Breast epithelium (tissue), 3 donors: ENCODE measurements around the gene CBL.

Experiments used
- CTCF ChIP-seq, 3 donors: fragments of 450-650 bp; IDR thresholded peaks; one replicate each; pipeline ENCODE4 v1.5.1; 2016 to 2017; ENCODE audit warnings: antibody characterized with exemption in 3 of 3, mild to moderate bottlenecking in 3 of 3, moderate library complexity in 3 of 3
- POLR2AphosphoS5 ChIP-seq, 3 donors: sonication (generic); formaldehyde crosslinking; IDR thresholded peaks; one replicate each; pipeline ENCODE4 v1.6.1; 2017; ENCODE audit warnings: antibody characterized with exemption in 3 of 3

GRCh38 chr11:119337581-119338317 lies 131.6 kb downstream of the CBL start:
- TF ChIP-seq CTCF (IDR thresholded peaks at IDR 0.05) (no peak), POLR2AphosphoS5 (IDR thresholded peaks at IDR 0.05) (no peak)
